Activated naive CD8-positive, alpha-beta T cell treated with anti-CD3 and anti-CD28 coated beads for 36 hours (primary cell): ENCODE measurements around the gene TMEM168. TPM values are rescaled to one million over a fixed set of nuclear protein-coding genes. Genes with fewer than 3 reads are reported as not detected.
"Not testable (repeated sequence)": the region's sequence is repeated elsewhere in the genome, so short reads cannot be mapped to it uniquely, and the experiment has no call there.

Experiments
- DNase-seq: peaks from one replicate; pipeline ENCODE4 v3.0.0; 2021
- H3K27ac Mint-ChIP-seq: one replicate; pipeline ENCODE4 v1.8.0; 2022; ENCODE audit warnings: mild to moderate bottlenecking, moderate library complexity, mixed read lengths
- H3K27me3 Mint-ChIP-seq: one replicate; pipeline ENCODE4 v1.8.0; 2022; ENCODE audit warnings: mild to moderate bottlenecking, mixed read lengths
- H3K36me3 Mint-ChIP-seq: one replicate; pipeline ENCODE4 v1.8.0; 2021; ENCODE audit warnings: mild to moderate bottlenecking, mixed read lengths
- H3K4me1 Mint-ChIP-seq: one replicate; pipeline ENCODE4 v1.8.0; 2021; ENCODE audit warnings: mixed read lengths
- H3K4me3 Mint-ChIP-seq: one replicate; pipeline ENCODE4 v1.8.0; 2022; ENCODE audit warnings: mild to moderate bottlenecking, moderate library complexity, mixed read lengths
- H3K9me3 Mint-ChIP-seq: one replicate; pipeline ENCODE4 v1.8.0; 2022; ENCODE audit warnings: mixed read lengths
- total RNA-seq, 2 experiments: library from RNA; stranded (reverse); gene quantifications; one replicate each; pipeline ENCODE4 v1.2.3, GENCODE V29; 2021

The TMEM168 gene
- 10 to 100 TPM; 10.4 to 12.0 TPM for total RNA-seq

DNA sequence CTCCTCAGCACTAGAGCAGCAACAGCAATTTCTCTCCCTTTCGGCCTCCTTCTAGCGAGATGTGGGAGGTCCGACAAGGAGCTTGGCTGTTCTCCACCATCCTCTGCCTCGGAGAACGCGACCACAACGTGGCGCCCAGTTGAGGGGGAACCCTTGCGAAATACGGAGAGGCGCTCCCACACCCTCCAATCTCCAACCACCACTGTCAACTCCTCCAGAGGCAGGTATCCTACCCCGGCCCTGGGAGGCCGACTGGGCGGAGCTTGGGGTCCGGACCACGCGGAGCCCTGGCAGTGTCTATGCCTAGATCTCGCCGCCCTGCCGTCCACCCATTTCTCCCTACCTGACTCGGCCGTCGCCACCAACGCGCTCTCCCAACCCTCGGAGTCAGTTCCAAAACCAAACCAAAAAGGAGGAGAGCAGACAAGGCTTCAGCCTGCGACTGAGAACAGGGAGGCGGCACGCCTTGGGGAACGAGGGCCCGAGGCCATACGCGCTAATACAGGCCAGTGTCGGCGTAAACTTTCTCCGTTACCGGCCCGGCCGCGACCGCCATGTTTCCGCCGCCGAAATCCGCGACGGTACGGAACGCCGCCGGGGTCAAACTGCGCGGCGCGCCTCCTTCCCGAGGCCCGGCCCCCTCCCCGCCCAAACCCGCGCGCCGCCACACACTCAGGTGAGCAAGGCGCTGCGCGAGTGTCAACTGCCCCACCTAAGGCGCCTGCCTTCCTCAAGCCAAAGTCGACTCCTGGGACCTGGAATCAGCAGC lies at the start of gene TMEM168:
TSS of gene TMEM168 (minus strand) at position 577 of the 769 bp plus-strand sequence. CDS start 5,568 bp downstream, outside the sequence.
- peak within 1 kb of the TSS; percentile 96 for H3K4me3 Mint-ChIP-seq
- peak within 1 kb of the TSS; percentile 91 for H3K27ac Mint-ChIP-seq
- H3K4me1 Mint-ChIP-seq: peaks cover 34% of the 10 kb centered on the region
- peaks cover 19% of the 10 kb centered on the region for H3K36me3 Mint-ChIP-seq
- H3K9me3 Mint-ChIP-seq: no peaks in the 10 kb centered on the region
- DNase-seq: peak; percentile 85
- H3K27me3 Mint-ChIP-seq: no peaks in the 10 kb centered on the region

DNA sequence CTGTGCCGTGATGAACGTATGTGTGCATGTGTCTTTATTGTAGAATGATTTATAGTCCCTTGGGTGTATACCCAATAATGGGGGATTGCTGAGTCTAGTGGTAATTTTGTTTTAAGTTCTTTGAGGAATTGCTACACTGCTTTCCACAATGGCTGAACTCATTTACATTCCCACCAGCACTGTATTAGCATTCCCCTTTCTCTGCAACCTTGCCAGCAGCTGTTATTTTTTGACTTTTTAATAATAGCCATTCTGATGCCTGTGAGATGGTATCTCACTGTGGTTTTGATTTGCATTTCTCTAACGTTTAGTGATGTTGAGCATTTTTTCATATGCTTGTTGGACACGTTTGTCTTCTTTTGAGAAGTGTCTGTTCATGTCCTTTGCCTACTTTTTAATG lies 45.7 kb upstream of the TMEM168 start:
- H3K27me3 Mint-ChIP-seq, H3K4me1 Mint-ChIP-seq, DNase-seq, H3K4me3 Mint-ChIP-seq, H3K9me3 Mint-ChIP-seq, H3K27ac Mint-ChIP-seq: not testable (repeated sequence)
- H3K36me3 Mint-ChIP-seq: peaks cover 50% of the 10 kb centered on the region

DNA sequence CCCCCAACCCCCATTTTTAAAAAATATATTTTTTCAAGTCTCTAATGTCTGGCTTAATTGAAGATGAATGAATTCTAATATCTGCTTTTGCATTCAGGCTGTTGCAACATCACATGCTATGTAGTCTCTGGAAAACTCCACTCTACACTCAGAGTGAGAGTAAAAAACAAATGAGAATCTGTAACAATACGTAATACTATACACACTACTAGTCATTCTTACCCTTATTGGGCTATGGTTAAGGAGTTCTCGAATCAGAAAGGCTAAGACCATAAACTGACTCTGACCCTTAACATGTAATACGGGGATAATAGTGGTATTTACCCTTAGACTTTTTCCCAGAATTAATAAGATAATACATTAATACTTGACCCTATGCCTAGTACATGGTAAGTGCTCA lies 42.9 kb upstream of the TMEM168 start:
- no peak overlapping the region for H3K27ac Mint-ChIP-seq
- H3K36me3 Mint-ChIP-seq: peaks cover 60% of the 10 kb centered on the region
- H3K4me3 Mint-ChIP-seq: no peak overlapping the region

GRCh38 chr7:112830769-112831168 lies 40.6 kb upstream of the TMEM168 start:
- Mint-ChIP-seq H3K27ac (no peak overlapping the region), H3K9me3 (peaks cover 13% of the 10 kb centered on the region), H3K4me3 (no peak overlapping the region), H3K27me3 (no peaks in the 10 kb centered on the region), H3K4me1 (no peaks in the 10 kb centered on the region), H3K36me3 (peaks cover 54% of the 10 kb centered on the region)
- DNase-seq: no peak

More for the DNA sequence above, 42.9 kb upstream of the TMEM168 start:
- peaks cover 16% of the 10 kb centered on the region for H3K9me3 Mint-ChIP-seq
- no peaks in the 10 kb centered on the region for H3K27me3 Mint-ChIP-seq
- no peak for DNase-seq
- H3K4me1 Mint-ChIP-seq: no peaks in the 10 kb centered on the region

GRCh38 chr7:112828696-112829095 lies 38.5 kb upstream of the TMEM168 start:
- no peak overlapping the region for H3K27ac Mint-ChIP-seq
- H3K36me3 Mint-ChIP-seq: peaks cover 55% of the 10 kb centered on the region
- H3K9me3 Mint-ChIP-seq: peaks cover 13% of the 10 kb centered on the region

DNA sequence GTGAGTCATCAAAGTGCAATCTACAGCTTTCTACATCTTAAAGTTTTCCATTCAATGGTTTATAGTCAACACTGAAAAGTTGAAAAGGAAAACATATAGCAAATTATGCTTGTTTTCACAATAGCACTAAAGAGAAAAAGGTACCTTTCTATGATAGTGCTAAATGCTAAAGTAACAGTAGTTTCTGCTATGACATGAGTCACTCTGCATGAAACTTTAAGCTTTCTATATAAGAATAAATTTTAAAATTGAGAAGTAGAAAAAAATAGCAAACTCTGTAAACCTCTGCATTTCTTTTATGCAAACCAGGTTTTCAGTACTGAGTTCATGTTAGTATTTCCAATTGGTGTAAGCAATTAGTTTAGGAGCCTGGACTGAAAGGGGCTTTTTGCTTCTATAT lies 31.2 kb upstream of the TMEM168 start:
- Mint-ChIP-seq H3K4me3 (no peak overlapping the region), H3K27ac (no peak overlapping the region), H3K36me3 (peaks cover 39% of the 10 kb centered on the region), H3K4me1 (no peaks in the 10 kb centered on the region), H3K27me3 (no peaks in the 10 kb centered on the region), H3K9me3 (peaks cover 8% of the 10 kb centered on the region)
- DNase-seq: no peak

More at GRCh38 chr7:112828696-112829095, 38.5 kb upstream of the TMEM168 start:
- no peak overlapping the region for H3K4me3 Mint-ChIP-seq
- H3K4me1 Mint-ChIP-seq: no peaks in the 10 kb centered on the region
- no peak for DNase-seq
- no peaks in the 10 kb centered on the region for H3K27me3 Mint-ChIP-seq

DNA sequence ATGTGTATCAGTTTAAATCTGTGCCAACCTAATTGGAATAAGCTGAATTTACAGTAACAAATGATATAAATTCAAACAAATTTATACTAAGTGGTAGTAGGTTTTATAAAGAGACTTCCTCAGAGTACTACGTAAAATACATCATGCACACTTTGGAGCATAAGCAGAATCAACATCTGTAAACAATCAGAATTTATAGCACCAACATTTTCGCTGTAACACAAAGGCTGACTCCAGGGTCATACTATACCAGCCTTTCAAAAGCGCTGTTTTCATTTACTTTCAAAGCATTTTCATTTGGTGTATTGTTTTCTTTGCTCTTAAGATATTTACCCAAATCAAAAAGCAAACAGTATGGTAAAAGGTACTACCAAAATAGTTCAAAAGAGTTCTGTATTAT lies 29.3 kb upstream of the TMEM168 start:
- Mint-ChIP-seq H3K9me3 (peaks cover 16% of the 10 kb centered on the region), H3K36me3 (peaks cover 32% of the 10 kb centered on the region), H3K4me3 (no peak overlapping the region), H3K4me1 (no peaks in the 10 kb centered on the region), H3K27ac (no peak overlapping the region), H3K27me3 (no peaks in the 10 kb centered on the region)
- DNase-seq: no peak

GRCh38 chr7:112806156-112806555 lies 16.0 kb upstream of the TMEM168 start:
- Mint-ChIP-seq H3K27me3 (no peaks in the 10 kb centered on the region), H3K27ac (no peak overlapping the region), H3K36me3 (no peaks in the 10 kb centered on the region), H3K9me3 (peaks cover 2% of the 10 kb centered on the region), H3K4me3 (no peak overlapping the region), H3K4me1 (no peaks in the 10 kb centered on the region)
- no peak for DNase-seq

DNA sequence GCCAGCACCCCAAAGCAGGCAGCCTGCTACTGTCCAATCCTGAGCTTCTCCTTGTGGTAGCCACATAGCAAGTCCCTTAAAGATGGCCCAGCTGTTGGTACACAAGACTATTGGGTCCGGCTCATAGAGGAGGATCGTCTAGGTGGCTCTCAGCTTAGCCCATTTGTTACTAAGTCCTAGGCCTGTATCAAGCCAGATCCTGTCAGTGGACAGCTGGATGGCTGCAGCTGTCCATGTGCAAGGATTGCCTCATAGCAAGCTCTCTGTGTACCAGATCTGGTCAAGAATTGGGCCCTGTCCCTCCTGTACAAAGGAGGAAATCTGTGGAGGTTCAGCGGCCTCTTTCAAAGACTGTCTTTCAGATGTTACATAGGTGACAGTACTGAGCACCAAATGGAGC lies 12.2 kb upstream of the TMEM168 start:
- Mint-ChIP-seq H3K27me3 (no peaks in the 10 kb centered on the region), H3K36me3 (no peaks in the 10 kb centered on the region), H3K27ac (no peak overlapping the region), H3K4me1 (no peaks in the 10 kb centered on the region), H3K4me3 (no peak overlapping the region), H3K9me3 (no peaks in the 10 kb centered on the region)
- no peak for DNase-seq

- no peaks in the 10 kb centered on the region for H3K36me3 Mint-ChIP-seq
- H3K27ac Mint-ChIP-seq: no peak overlapping the region
Observed at GRCh38 chr7:112800486-112800885, 10.3 kb upstream of the TMEM168 start.

GRCh38 chr7:112799448-112800120 lies 9.4 kb upstream of the TMEM168 start:
- no peaks in the 10 kb centered on the region for H3K9me3 Mint-ChIP-seq
- no peak for DNase-seq
- no peaks in the 10 kb centered on the region for H3K27me3 Mint-ChIP-seq
- no peaks in the 10 kb centered on the region for H3K36me3 Mint-ChIP-seq
- no peak overlapping the region for H3K4me3 Mint-ChIP-seq
- no peaks in the 10 kb centered on the region for H3K4me1 Mint-ChIP-seq
- no peak overlapping the region for H3K27ac Mint-ChIP-seq

More at GRCh38 chr7:112800486-112800885, 10.3 kb upstream of the TMEM168 start:
- H3K27me3 Mint-ChIP-seq: no peaks in the 10 kb centered on the region
- no peaks in the 10 kb centered on the region for H3K9me3 Mint-ChIP-seq
- H3K4me1 Mint-ChIP-seq: no peaks in the 10 kb centered on the region
- H3K4me3 Mint-ChIP-seq: no peak overlapping the region
- no peak for DNase-seq

DNA sequence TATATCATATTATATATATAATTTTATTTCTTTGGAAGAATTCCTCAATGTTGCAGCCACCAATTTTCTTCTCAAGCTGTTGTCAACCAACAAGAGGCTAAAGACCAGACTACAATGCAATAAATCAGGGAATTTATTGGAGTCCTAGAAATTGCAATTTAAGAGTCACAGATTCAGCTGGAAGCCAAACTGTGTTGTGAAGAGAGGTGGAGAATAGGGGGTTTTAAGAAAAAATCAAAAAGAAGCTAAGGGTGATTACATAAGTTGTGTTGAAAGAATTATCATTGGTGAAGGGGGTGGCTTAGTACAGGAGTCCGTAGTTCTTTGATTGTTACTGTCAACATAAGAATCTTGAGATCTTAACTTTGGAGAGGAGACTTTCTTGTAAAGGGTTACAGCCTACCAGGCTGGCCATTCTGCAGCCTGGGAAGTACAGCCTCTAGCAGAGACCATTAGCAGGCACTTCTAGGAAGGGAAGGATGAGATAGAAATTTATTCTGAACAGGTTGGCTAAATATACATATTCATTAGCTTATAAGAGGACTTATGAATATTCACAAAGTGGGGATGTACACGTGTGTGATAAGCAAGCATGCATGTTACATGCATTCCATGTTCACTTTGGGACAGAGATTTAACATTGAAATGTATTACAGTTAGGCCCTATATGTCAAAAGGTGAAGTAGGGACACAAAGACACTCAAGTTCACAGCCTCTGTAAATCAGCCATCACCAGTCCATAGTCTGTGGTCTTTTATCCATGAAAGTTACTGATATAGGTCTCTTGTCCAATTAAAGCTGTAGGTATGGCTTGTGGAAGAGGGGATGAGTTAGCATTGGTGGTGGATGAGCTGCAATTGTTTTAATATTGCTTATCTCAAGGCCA lies 8.3 kb upstream of the TMEM168 start:
- H3K4me1 Mint-ChIP-seq: peaks cover 5% of the 10 kb centered on the region
- no peak overlapping the region for H3K27ac Mint-ChIP-seq
- no peaks in the 10 kb centered on the region for H3K9me3 Mint-ChIP-seq
- no peak for DNase-seq
- no peaks in the 10 kb centered on the region for H3K36me3 Mint-ChIP-seq
- no peaks in the 10 kb centered on the region for H3K27me3 Mint-ChIP-seq
- H3K4me3 Mint-ChIP-seq: no peak overlapping the region

DNA sequence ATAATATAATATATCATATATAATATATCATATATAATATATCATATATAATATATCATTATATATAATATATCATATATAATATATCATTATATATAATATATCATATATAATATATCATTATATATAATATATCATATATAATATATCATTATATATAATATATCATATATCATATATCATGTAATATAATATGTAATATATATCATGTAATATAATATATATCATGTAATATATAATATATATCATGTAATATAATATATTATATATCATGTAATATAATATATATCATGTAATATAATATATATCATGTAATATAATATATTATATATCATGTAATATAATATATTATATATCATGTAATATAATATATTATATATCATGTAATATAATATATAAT lies 6.4 kb upstream of the TMEM168 start:
- H3K4me1 Mint-ChIP-seq, H3K9me3 Mint-ChIP-seq, H3K27me3 Mint-ChIP-seq, H3K27ac Mint-ChIP-seq, H3K4me3 Mint-ChIP-seq, DNase-seq, H3K36me3 Mint-ChIP-seq: not testable (repeated sequence)

- Mint-ChIP-seq H3K4me1 (peaks cover 19% of the 10 kb centered on the region), H3K9me3 (no peaks in the 10 kb centered on the region), H3K4me3 (no peak overlapping the region), H3K27me3 (no peaks in the 10 kb centered on the region), H3K36me3 (peaks cover 15% of the 10 kb centered on the region), H3K27ac (no peak overlapping the region)
- no peak for DNase-seq
Observed at GRCh38 chr7:112792441-112792840, 2.2 kb upstream of the TMEM168 start.
